Esophagus squamous epithelium (tissue), 4 donors: ENCODE data around the gene MYPN.

ENCODE experiments used
- CTCF ChIP-seq, 6 experiments: fragments of 450-650 bp in 4 of 6; fragments of 200-600 bp in 2 of 6; sonication (generic) in 2 of 6; IDR thresholded peaks; one replicate each; pipeline ENCODE4 v1.5.1; 2016 to 2019; ENCODE audit warnings: antibody characterized with exemption in 6 of 6, mild to moderate bottlenecking in 4 of 6, moderate library complexity in 4 of 6
- POLR2A ChIP-seq, 4 donors: fragments of 450-650 bp; IDR thresholded peaks; one replicate each; pipeline ENCODE4 v1.6.1; 2017; ENCODE audit warnings: antibody characterized with exemption in 4 of 4, mild to moderate bottlenecking in 4 of 4, moderate library complexity in 3 of 4

DNA sequence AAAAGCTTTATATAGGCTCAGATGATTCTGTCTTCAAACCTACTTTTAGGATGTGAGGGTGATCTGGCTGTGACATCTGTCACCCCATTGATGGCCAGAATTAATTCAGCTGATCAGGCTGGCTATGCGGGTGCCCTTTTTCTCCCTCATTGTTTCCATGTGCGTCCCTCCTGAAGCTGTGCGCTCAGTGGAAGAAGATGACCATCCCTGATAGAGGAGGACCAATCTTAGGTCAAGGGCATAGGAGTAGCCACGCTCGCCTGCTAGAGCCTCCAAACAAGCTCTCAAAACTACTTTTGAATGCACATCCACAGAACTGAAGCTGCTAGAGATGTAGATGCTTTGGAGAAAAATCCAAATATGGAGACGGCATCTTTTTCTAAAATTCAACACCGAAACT lies 48.7 kb downstream of the MYPN start:
- TF ChIP-seq POLR2A (IDR thresholded peaks at IDR 0.05) (no peak), CTCF (IDR thresholded peaks at IDR 0.05) (no peak)
